Peyer's patch (tissue), 4 donors: Measurements from ENCODE around the gene CD248. TPM values are rescaled to one million over a fixed set of nuclear protein-coding genes. Genes with fewer than 3 reads are reported as not detected.
"Not testable (repeated sequence)": the region's sequence is repeated elsewhere in the genome, so short reads cannot be mapped to it uniquely, and the experiment has no call there.

Source experiments
- DNase-seq, 3 donors: peaks; one replicate each; pipeline ENCODE4 v3.0.0-alpha.2; 2017 to 2019
- H3K27ac ChIP-seq, 4 donors: fragments of 200-600 bp; sonication (generic); one replicate each; pipeline ENCODE4 v1.5.1; 2016 to 2019
- H3K27me3 ChIP-seq, 2 donors: fragments of 200-600 bp; sonication (generic); one replicate each; pipeline ENCODE4 v1.5.1; 2019
- H3K36me3 ChIP-seq, 3 donors: fragments of 200-600 bp; sonication (generic); one replicate each; pipeline ENCODE4 v1.5.1; 2016 to 2019
- H3K4me1 ChIP-seq, 4 donors: fragments of 200-600 bp; sonication (generic); one replicate each; pipeline ENCODE4 v1.5.1; 2016 to 2019
- H3K4me3 ChIP-seq, 4 donors: fragments of 200-600 bp; sonication (generic); 1 replicate in 3 of 4; 2 replicates in 1 of 4; pipeline ENCODE4 v1.5.1; 2016 to 2019; ENCODE audit warnings: mild to moderate bottlenecking in 1 of 4
- H3K9me3 ChIP-seq, 4 donors: fragments of 200-600 bp; sonication (generic); one replicate each; pipeline ENCODE4 v1.5.1; 2016 to 2019; ENCODE audit warnings: mild to moderate bottlenecking in 1 of 4
- POLR2A ChIP-seq, 2 donors: fragments of 450-650 bp; IDR thresholded peaks; one replicate each; pipeline ENCODE4 v1.5.1; 2017; ENCODE audit warnings: antibody characterized with exemption in 2 of 2, mild to moderate bottlenecking in 2 of 2, moderate library complexity in 2 of 2
- total RNA-seq, 4 donors: library from RNA; depleted of rRNA; stranded (reverse); fragments of >200 nt; gene quantifications; one replicate each; pipeline ENCODE4 v1.1.0, GENCODE V29; 2016
- TF ChIP-seq, protein P1 (sequence below), 6 experiments: fragments of 450-650 bp in 4 of 6; fragments of 200-600 bp in 2 of 6; sonication (generic) in 1 of 6; IDR thresholded peaks; one replicate each; pipeline ENCODE4 v1.5.1; 2017 to 2019; ENCODE audit warnings: antibody characterized with exemption in 6 of 6, mild to moderate bottlenecking in 3 of 6, moderate library complexity in 1 of 6

Gene CD248
- total RNA-seq, 4 donors from 2014 or later, result 2.9 to 44.6 (median 12.0) TPM

GRCh38 chr11:66277471-66278362, 39.1 kb downstream of the CD248 start, which contains the start of gene CNIH2:
Gene CNIH2 (plus strand): TSS chr11:66278175. CDS start chr11:66278457, 282 bp downstream.
- peak within 1 kb of the TSS; percentile 49 to 83 (median 59) for H3K27ac ChIP-seq
- H3K36me3 ChIP-seq, result peaks cover 0 to 39% (median 0%) of the 10 kb centered on the region in 3 donors
- DNase-seq, result peak; percentile 42 to 84 (median 78)
- H3K9me3 ChIP-seq, result no peaks in the 10 kb centered on the region
- H3K4me1 ChIP-seq, result peaks cover 2 to 32% (median 18%) of the 10 kb centered on the region in 4 donors
- TF ChIP-seq, protein P1, sequence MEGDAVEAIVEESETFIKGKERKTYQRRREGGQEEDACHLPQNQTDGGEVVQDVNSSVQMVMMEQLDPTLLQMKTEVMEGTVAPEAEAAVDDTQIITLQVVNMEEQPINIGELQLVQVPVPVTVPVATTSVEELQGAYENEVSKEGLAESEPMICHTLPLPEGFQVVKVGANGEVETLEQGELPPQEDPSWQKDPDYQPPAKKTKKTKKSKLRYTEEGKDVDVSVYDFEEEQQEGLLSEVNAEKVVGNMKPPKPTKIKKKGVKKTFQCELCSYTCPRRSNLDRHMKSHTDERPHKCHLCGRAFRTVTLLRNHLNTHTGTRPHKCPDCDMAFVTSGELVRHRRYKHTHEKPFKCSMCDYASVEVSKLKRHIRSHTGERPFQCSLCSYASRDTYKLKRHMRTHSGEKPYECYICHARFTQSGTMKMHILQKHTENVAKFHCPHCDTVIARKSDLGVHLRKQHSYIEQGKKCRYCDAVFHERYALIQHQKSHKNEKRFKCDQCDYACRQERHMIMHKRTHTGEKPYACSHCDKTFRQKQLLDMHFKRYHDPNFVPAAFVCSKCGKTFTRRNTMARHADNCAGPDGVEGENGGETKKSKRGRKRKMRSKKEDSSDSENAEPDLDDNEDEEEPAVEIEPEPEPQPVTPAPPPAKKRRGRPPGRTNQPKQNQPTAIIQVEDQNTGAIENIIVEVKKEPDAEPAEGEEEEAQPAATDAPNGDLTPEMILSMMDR (IDR thresholded peaks at IDR 0.05), result no peak
- TF ChIP-seq POLR2A (IDR thresholded peaks at IDR 0.05), result peak in 1 of 2 donors; percentile 18
- H3K4me3 ChIP-seq, result peak within 1 kb of the TSS; percentile 34 to 69 (median 47)
- H3K27me3 ChIP-seq, result no peaks in the 10 kb centered on the region

GRCh38 chr11:66277064-66277463, 39.8 kb downstream of the CD248 start:
- Histone ChIP-seq H3K4me1 (peaks cover 0 to 27% (median 12%) of the 10 kb centered on the region in 4 donors), H3K27ac (peak overlapping the region in 2 of 4 donors; percentile 49 to 60), H3K36me3 (peaks cover 0 to 46% (median 0%) of the 10 kb centered on the region in 3 donors)
- H3K4me3 ChIP-seq, DNase-seq, H3K27me3 ChIP-seq, H3K9me3 ChIP-seq: not testable (repeated sequence)

GRCh38 chr11:66276619-66277018, 40.2 kb downstream of the CD248 start:
- peaks cover 0 to 50% (median 0%) of the 10 kb centered on the region in 3 donors for H3K36me3 ChIP-seq

DNA sequence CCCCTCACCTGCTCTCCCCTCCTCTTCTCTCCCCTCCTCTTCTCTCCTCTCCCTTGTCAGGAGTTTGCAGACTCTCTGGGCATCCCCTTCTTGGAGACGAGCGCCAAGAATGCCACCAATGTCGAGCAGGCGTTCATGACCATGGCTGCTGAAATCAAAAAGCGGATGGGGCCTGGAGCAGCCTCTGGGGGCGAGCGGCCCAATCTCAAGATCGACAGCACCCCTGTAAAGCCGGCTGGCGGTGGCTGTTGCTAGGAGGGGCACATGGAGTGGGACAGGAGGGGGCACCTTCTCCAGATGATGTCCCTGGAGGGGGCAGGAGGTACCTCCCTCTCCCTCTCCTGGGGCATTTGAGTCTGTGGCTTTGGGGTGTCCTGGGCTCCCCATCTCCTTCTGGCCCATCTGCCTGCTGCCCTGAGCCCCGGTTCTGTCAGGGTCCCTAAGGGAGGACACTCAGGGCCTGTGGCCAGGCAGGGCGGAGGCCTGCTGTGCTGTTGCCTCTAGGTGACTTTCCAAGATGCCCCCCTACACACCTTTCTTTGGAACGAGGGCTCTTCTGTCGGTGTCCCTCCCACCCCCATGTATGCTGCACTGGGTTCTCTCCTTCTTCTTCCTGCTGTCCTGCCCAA, 40.7 kb downstream of the CD248 start:
- DNase-seq, result no peak
- no peaks in the 10 kb centered on the region for H3K27me3 ChIP-seq
- peaks cover 0 to 52% (median 0%) of the 10 kb centered on the region in 3 donors for H3K36me3 ChIP-seq
- H3K27ac ChIP-seq, result no peak overlapping the region
- H3K9me3 ChIP-seq, result no peaks in the 10 kb centered on the region
- TF ChIP-seq, protein P1 (IDR thresholded peaks at IDR 0.05), result no peak
- TF ChIP-seq POLR2A (IDR thresholded peaks at IDR 0.05), result no peak
- H3K4me3 ChIP-seq, result no peak overlapping the region
- peaks cover 0 to 23% (median 11%) of the 10 kb centered on the region in 4 donors for H3K4me1 ChIP-seq

More at GRCh38 chr11:66276619-66277018, 40.2 kb downstream of the CD248 start:
- not testable (repeated sequence) for H3K9me3 ChIP-seq, H3K27ac ChIP-seq, H3K27me3 ChIP-seq, H3K4me3 ChIP-seq, DNase-seq
- peaks cover 0 to 23% (median 11%) of the 10 kb centered on the region in 4 donors for H3K4me1 ChIP-seq

GRCh38 chr11:66275396-66275795, 41.4 kb downstream of the CD248 start:
- H3K9me3 ChIP-seq, result no peaks in the 10 kb centered on the region
- H3K4me3 ChIP-seq, result no peak overlapping the region
- no peak overlapping the region for H3K27ac ChIP-seq
- no peaks in the 10 kb centered on the region for H3K27me3 ChIP-seq
- DNase-seq, result no peak
- TF ChIP-seq POLR2A (IDR thresholded peaks at IDR 0.05), result no peak
- TF ChIP-seq, protein P1 (IDR thresholded peaks at IDR 0.05), result no peak
- peaks cover 0 to 29% (median 11%) of the 10 kb centered on the region in 4 donors for H3K4me1 ChIP-seq
- H3K36me3 ChIP-seq, result peaks cover 0 to 59% (median 0%) of the 10 kb centered on the region in 3 donors

GRCh38 chr11:66274219-66274618, 42.6 kb downstream of the CD248 start:
- Histone ChIP-seq H3K27me3 (no peaks in the 10 kb centered on the region), H3K9me3 (no peaks in the 10 kb centered on the region), H3K27ac (no peak overlapping the region), H3K4me1 (peaks cover 0 to 40% (median 14%) of the 10 kb centered on the region in 4 donors), H3K4me3 (no peak overlapping the region), H3K36me3 (peaks cover 0 to 59% (median 0%) of the 10 kb centered on the region in 3 donors)
- TF ChIP-seq POLR2A (IDR thresholded peaks at IDR 0.05), result no peak
- TF ChIP-seq, protein P1 (IDR thresholded peaks at IDR 0.05), result no peak
- no peak for DNase-seq
